ENCODE data around the gene SUN3. TPM values are rescaled to one million over a fixed set of nuclear protein-coding genes. Genes with fewer than 3 reads are reported as not detected.

SUN3 gene
- total and polyA plus RNA-seq, 7 donors = 0.01 to 0.54 TPM; not detected in 5

DNA sequence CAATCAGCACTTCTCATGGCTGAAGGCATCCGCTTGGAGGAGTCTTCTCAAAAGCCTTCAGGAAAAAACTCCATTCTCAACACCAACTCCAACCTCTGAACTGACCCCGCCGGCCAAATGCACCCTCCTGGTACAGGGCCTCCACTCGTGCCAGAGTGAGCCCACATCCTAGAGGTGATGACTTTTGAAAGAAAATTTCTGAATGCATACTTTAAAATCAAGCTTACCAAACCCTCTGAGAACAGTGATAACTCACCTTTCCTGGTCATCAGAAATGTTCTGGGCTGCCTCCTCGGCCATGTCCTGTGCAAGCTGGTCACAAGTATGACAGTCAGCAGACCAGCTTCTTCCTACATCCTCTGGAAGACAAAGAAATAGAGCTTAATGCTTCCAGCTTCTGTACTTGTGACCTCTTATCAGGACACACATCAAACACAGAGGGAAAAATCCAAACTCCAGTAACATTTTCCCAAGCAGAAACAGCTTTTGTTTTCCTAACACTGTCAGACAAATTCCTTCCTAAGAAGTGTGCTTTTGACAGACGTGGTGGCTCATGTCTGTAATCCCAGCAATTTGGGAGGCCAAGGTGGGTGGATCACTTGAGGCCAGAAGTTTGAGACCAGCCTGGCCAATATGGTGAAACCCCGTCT is 80.6 kb downstream of the SUN3 start, which contains the start of gene PKD1L1:
TSS of gene PKD1L1 (minus strand) at position 326 of the 650 bp plus-strand sequence. CDS start at position 300, 26 bp downstream.
- no peak for ATAC-seq
- H3K4me3 ChIP-seq = no peak within 1 kb of the TSS

GRCh38 chr7:47947355-47947749 is 81.6 kb downstream of the SUN3 start:
- TF ChIP-seq, protein P1, sequence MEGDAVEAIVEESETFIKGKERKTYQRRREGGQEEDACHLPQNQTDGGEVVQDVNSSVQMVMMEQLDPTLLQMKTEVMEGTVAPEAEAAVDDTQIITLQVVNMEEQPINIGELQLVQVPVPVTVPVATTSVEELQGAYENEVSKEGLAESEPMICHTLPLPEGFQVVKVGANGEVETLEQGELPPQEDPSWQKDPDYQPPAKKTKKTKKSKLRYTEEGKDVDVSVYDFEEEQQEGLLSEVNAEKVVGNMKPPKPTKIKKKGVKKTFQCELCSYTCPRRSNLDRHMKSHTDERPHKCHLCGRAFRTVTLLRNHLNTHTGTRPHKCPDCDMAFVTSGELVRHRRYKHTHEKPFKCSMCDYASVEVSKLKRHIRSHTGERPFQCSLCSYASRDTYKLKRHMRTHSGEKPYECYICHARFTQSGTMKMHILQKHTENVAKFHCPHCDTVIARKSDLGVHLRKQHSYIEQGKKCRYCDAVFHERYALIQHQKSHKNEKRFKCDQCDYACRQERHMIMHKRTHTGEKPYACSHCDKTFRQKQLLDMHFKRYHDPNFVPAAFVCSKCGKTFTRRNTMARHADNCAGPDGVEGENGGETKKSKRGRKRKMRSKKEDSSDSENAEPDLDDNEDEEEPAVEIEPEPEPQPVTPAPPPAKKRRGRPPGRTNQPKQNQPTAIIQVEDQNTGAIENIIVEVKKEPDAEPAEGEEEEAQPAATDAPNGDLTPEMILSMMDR (IDR thresholded peaks at IDR 0.05) = no peak
- Histone ChIP-seq H3K4me1 (no peaks in the 10 kb centered on the region), H3K4me3 (no peak overlapping the region), H3K27ac (peak overlapping the region; percentile 66), H3K36me3 (ENCODE audit: insufficient read depth in 1 of 2, low read depth in 1 of 2) (no peaks in the 10 kb centered on the region), H3K27me3 (ENCODE audit: insufficient read depth in 3 of 3, low read length in 2 of 3) (no peaks in the 10 kb centered on the region), H3K9me3 (no peaks in the 10 kb centered on the region)
- DNase-seq = no peak
- intact Hi-C loops (cut with DNase I) = loop anchor here in 1 of 2 donors (5.0 kb wide), 1 partner anchor 165 kb away; no protein-coding TSS in a partner anchor
- no peak for ATAC-seq
- 87 to 93% (median 92%) methylated on average over 7 of the region's 7 CpGs for WGBS, 3 donors

More for the DNA sequence above, 80.6 kb downstream of the SUN3 start, which contains the start of gene PKD1L1:
- DNase-seq = no peak
- Histone ChIP-seq H3K36me3 (ENCODE audit: insufficient read depth in 1 of 2, low read depth in 1 of 2) (no peaks in the 10 kb centered on the region), H3K27ac (peak within 1 kb of the TSS; percentile 66), H3K27me3 (ENCODE audit: insufficient read depth in 3 of 3, low read length in 2 of 3) (no peaks in the 10 kb centered on the region), H3K9me3 (no peaks in the 10 kb centered on the region), H3K4me1 (no peaks in the 10 kb centered on the region)
- TF ChIP-seq, protein P1 (IDR thresholded peaks at IDR 0.05) = no peak
- intact Hi-C loops (cut with DNase I) = loop anchor here in 1 of 2 donors (5.0 kb wide), 1 partner anchor 164 kb away; no protein-coding TSS in a partner anchor
- WGBS, 3 donors = 68 to 75% (median 70%) methylated on average over 7 of the region's 7 CpGs

DNA sequence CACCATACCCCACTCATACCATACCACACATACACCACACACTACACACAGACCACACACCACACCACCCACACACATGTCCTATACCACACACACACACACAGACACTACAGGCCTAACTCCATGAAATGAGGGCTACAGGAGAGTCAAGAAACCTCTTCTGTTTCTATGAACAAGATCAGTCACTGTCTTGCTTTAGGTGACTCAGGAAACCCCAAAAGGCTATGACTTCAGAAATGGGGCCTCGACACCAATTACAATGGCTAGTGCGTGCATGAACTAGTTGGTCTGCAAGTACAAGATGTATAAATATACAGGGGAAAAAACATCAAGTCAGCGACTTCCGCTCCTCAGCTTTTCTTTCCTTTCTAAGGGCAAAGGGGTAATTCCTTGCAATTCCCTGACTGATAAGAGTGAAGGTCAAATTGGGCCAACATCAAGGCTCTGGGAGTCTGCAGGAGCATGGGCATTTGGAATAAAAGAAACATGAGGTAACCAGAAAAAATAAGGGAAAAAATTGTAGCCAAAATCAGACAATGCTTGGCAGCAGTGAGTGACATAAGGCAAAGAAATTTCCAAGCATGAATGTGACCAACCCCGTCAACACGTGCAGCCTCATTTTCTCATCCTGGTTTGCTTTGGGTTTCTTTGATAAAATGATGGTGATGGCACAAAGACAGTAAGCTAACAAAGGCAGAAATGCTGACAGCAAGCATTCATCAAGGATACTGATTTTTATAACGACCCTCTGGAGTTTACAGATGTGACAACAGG is 82.1 kb downstream of the SUN3 start:
- DNase-seq (no peak), ATAC-seq (no peak)
- intact Hi-C loops (cut with DNase I) = loop anchor here in 1 of 2 donors (5.0 kb wide), 1 partner anchor 166 kb away; no protein-coding TSS in a partner anchor
- WGBS, 3 donors = 67 to 73% (median 71%) methylated on average over 7 of the region's 7 CpGs
- TF ChIP-seq, protein P1 (IDR thresholded peaks at IDR 0.05) = no peak
- H3K36me3 ChIP-seq (ENCODE audit: insufficient read depth in 1 of 2, low read depth in 1 of 2) = no peaks in the 10 kb centered on the region
- no peak overlapping the region for H3K4me3 ChIP-seq
- no peaks in the 10 kb centered on the region for H3K9me3 ChIP-seq
- H3K4me1 ChIP-seq = no peaks in the 10 kb centered on the region
- peak overlapping the region; percentile 66 for H3K27ac ChIP-seq
- H3K27me3 ChIP-seq (ENCODE audit: insufficient read depth in 3 of 3, low read length in 2 of 3) = no peaks in the 10 kb centered on the region

DNA sequence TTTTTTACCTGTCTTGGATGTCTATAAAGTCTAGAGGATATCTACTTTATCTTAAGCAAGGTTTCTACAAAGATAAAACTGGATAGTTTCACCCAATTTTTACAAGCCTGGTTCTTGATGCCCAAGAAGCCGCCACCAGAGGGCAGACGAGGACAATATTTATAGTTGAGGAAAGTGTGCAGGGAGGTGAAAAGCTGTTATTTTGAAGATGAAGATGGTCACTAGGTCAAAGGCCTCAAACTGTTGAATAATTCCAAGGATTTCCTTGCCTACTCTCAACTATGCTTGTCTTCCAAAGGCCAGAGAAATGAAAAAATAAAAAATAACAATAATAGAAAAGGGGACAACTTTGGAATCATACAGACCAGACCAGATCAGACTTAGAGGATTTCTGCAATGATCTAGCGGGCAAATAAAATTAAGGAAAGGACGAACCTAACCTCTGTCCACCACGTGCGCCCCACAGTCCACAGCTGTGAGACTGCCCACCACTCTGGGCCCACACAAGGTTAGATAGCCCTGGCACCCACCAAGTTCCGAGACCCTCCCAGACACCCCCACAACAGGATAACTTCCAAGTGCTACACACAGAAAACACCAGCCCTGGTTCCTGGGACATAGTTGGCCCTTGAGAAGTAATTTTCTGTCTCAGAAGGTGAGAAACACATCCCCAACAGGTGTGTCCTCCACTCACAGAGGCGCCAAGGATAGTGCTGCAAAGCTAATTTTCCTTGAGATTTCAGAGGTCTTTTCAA is 83.5 kb downstream of the SUN3 start:
- Histone ChIP-seq H3K27ac (no peak overlapping the region), H3K27me3 (ENCODE audit: insufficient read depth in 3 of 3, low read length in 2 of 3) (no peaks in the 10 kb centered on the region), H3K9me3 (no peaks in the 10 kb centered on the region), H3K4me3 (no peak overlapping the region), H3K4me1 (no peaks in the 10 kb centered on the region), H3K36me3 (ENCODE audit: insufficient read depth in 1 of 2, low read depth in 1 of 2) (no peaks in the 10 kb centered on the region)
- peak; percentile 79 to 83 for DNase-seq
- peak in 2 of 4 donors; percentile 42 to 75 for ATAC-seq
- WGBS, 3 donors = 45 to 49% (median 47%) methylated on average over 8 of the region's 8 CpGs
- TF ChIP-seq, protein P1 (IDR thresholded peaks at IDR 0.05) = peak; percentile 75
- intact Hi-C loops (cut with DNase I) = loop anchor here (1.0 to 5.0 kb wide), 2 partner anchors 165 to 167 kb away; no protein-coding TSS in a partner anchor

Measured in psoas muscle (tissue), 8 donors.